HepG2 (cell line): Measurements from ENCODE around the gene MYO5B. TPM values are rescaled to one million over a fixed set of nuclear protein-coding genes. Genes with fewer than 3 reads are reported as not detected.

Experiments
- ATAC-seq: fragments of 200-7000 bp; cut with Tn5 transposase; 3 replicates; pipeline ENCODE4 v1.9.1; 2020; ENCODE audit warnings: mild to moderate bottlenecking, moderate library complexity
- BruUV-seq: library from RNA; stranded (reverse); fragments of 400-500 nt; replicated peaks from 2 replicates; lab custom pipeline; 2021; lab: Mats Ljungman, UMichigan
- CTCF ChIA-PET: fragments of 300-600 bp; formaldehyde crosslinking; extraction: SDS; loops from one replicate; lab custom pipeline; 2021; ENCODE audit warnings: low total read pairs, inconsistent platforms, low intra/inter-chr PET ratio; lab: Yijun Ruan, JAX
- POLR2A ChIA-PET: fragments of 350-600 bp; sonication (Branson Sonifier 250); formaldehyde crosslinking; loops from one replicate; lab custom pipeline; 2020; ENCODE audit warnings: antibody characterized with exemption, inconsistent platforms; lab: Yijun Ruan, JAX
- DNase-seq: peaks from one replicate; pipeline ENCODE4 v3.0.0-alpha.2; 2015; ENCODE audit warnings: low spot score
- FAIRE-seq: peaks from 3 replicates; lab custom pipeline; 2011; peaks lifted over from hg19 to GRCh38; lab: Jason Lieb, UNC
- H2AFZ ChIP-seq: one replicate; pipeline ENCODE4 v1.6.1; 2011; ENCODE audit warnings: low read length, inconsistent platforms
- H3K27ac ChIP-seq: fragments of 300-600 bp; 3 replicates; pipeline ENCODE4 v1.8.0; 2011; ENCODE audit warnings: mixed run types, mild to moderate bottlenecking, mixed read lengths, low read length, inconsistent platforms; ENCODE audit not compliant: insufficient read depth; ENCODE audit errors: extremely low read length
- H3K27me3 ChIP-seq, 2 experiments: fragments of 200-600 bp in 1 of 2; 2 replicates in 1 of 2; 3 replicates in 1 of 2; pipeline versions ENCODE4 v1.6.0 to v1.8.0; 2011; ENCODE audit warnings: low read length in 2 of 2, mild to moderate bottlenecking in 2 of 2, moderate library complexity in 2 of 2, inconsistent platforms in 1 of 2; ENCODE audit not compliant: insufficient read depth in 2 of 2, control insufficient read depth in 1 of 2
- H3K36me3 ChIP-seq, 2 experiments: fragments of 200-600 bp in 1 of 2; replicated peaks in 1 of 2; 2 replicates in 1 of 2; 3 replicates in 1 of 2; pipeline versions ENCODE4 v1.5.1 to v1.8.0; 2011; ENCODE audit warnings: low read length in 2 of 2, inconsistent platforms in 1 of 2; ENCODE audit not compliant: insufficient read depth in 2 of 2, control insufficient read depth in 1 of 2
- H3K4me1 ChIP-seq: 2 replicates; pipeline ENCODE4 v1.5.1; 2012; ENCODE audit warnings: low read length, inconsistent platforms; ENCODE audit not compliant: insufficient read depth
- H3K4me2 ChIP-seq: 2 replicates; pipeline ENCODE4 v1.6.0; 2011; ENCODE audit warnings: low read depth, low read length, inconsistent platforms
- H3K4me3 ChIP-seq, 3 experiments: fragments of 200-600 bp in 1 of 3; sonication (generic), shearing (Covaris generic) in 1 of 3; replicated peaks in 1 of 3; 2 replicates each; pipeline ENCODE4 v1.5.1; 2011 to 2016; ENCODE audit warnings: low read length in 3 of 3, inconsistent platforms in 2 of 3, low read depth in 2 of 3, mild to moderate bottlenecking in 2 of 3, control low read depth in 1 of 3, mixed read lengths in 1 of 3; ENCODE audit not compliant: insufficient read depth in 1 of 3
- H3K79me2 ChIP-seq: one replicate; pipeline ENCODE4 v1.6.1; 2011; ENCODE audit warnings: low read length, inconsistent platforms; ENCODE audit not compliant: insufficient read depth
- H3K9ac ChIP-seq: 2 replicates; pipeline ENCODE4 v1.6.0; 2011; ENCODE audit warnings: mild to moderate bottlenecking, low read depth, low read length, inconsistent platforms; ENCODE audit not compliant: insufficient read depth
- H3K9me3 ChIP-seq: 2 replicates; pipeline ENCODE4 v1.5.1; 2012; ENCODE audit warnings: mild to moderate bottlenecking, low read length
- H4K20me1 ChIP-seq: 2 replicates; pipeline ENCODE4 v1.6.0; 2011; ENCODE audit warnings: inconsistent platforms, mild to moderate bottlenecking, low read length, moderate library complexity; ENCODE audit not compliant: insufficient read depth
- CENPX ChIP-seq: sonication (generic); formaldehyde crosslinking; IDR thresholded peaks from 2 replicates; pipeline ENCODE4 v1.9.0; 2021; ENCODE audit warnings: mild to moderate bottlenecking, missing genetic modification reagents, moderate library complexity
- HDAC1 ChIP-seq: sonication (generic); formaldehyde crosslinking; IDR thresholded peaks from 2 replicates; pipeline ENCODE4 v1.5.1; 2020; ENCODE audit warnings: mild to moderate bottlenecking, missing genetic modification reagents
- RARA ChIP-seq: IDR thresholded peaks from 2 replicates; pipeline ENCODE4 v1.6.1; 2016; ENCODE audit warnings: missing genetic modification reagents, missing compliant biosample characterization
- SIN3B ChIP-seq: fragments of 150-350 bp; IDR thresholded peaks from 2 replicates; pipeline ENCODE4 v1.6.1; 2014; ENCODE audit warnings: low read length
- ZNF24 ChIP-seq: fragments of 450-650 bp; IDR thresholded peaks from 2 replicates; pipeline ENCODE4 v1.6.1; 2017; ENCODE audit warnings: antibody characterized with exemption, mild to moderate bottlenecking
- ZNF839 ChIP-seq: sonication (generic); formaldehyde crosslinking; IDR thresholded peaks from 2 replicates; pipeline ENCODE4 v1.4.0; 2020; ENCODE audit warnings: missing genetic modification reagents, mild to moderate bottlenecking, borderline replicate concordance
- WGBS: methylation state at CpG from one replicate; pipeline ENCODE4 v1.1.6; 2017; ENCODE audit warnings: low lambda C conversion rate; 5-methylcytosine and 5-hydroxymethylcytosine counted together
- in situ Hi-C: cut with HindIII; loops from 2 replicates; pipeline ENCODE4 v1.10.0; 2017; ENCODE audit warnings: low pct_unique_long_range_greater_than_20kb; ENCODE audit not compliant: extremely low pct_ligation_motif_present
- intact Hi-C: fragments of 100-400 bp; cut with micrococcal nuclease; formaldehyde crosslinking; loops from one replicate; pipeline ENCODE4 v1.10.0; 2022; ENCODE audit not compliant: unreplicated experiment
- polyA plus RNA-seq, 8 experiments: library from polyadenylated mRNA; depleted of rRNA in 3 of 8; stranded (reverse) in 7 of 8; unstranded in 1 of 8; fragments of >200 nt; fragmentation: Illumina TruSeq in 4 of 8; extraction: Trizol in 4 of 8; gene quantifications; 2 replicates each; pipeline versions ENCODE4 v1.2.1 to v1.2.3, GENCODE V29; 2011 to 2016; ENCODE audit warnings: low read depth in 4 of 8, missing spikeins in 1 of 8, mixed read lengths in 1 of 8; ENCODE audit not compliant: insufficient read depth in 1 of 8
- total RNA-seq, 5 experiments: library from RNA; depleted of rRNA; stranded (reverse); fragments of >200 nt; fragmentation: Illumina TruSeq; extraction: Trizol; gene quantifications; 2 replicates each; pipeline ENCODE4 v1.2.3, GENCODE V29; 2016; ENCODE audit warnings: low read depth in 1 of 5
- TF ChIP-seq, protein P1 (sequence below): sonication (generic); formaldehyde crosslinking; IDR thresholded peaks from 2 replicates; pipeline ENCODE4 v1.5.0; 2020; ENCODE audit warnings: missing genetic modification reagents
- TF ChIP-seq, protein P2 (sequence below): sonication (generic); formaldehyde crosslinking; IDR thresholded peaks from 2 replicates; pipeline ENCODE4 v1.8.0; 2022; ENCODE audit warnings: missing genetic modification reagents, mild to moderate bottlenecking, inconsistent platforms, borderline replicate concordance
- TF ChIP-seq, protein P3 (sequence below): sonication (generic); formaldehyde crosslinking; IDR thresholded peaks from 2 replicates; pipeline ENCODE4; 2020; ENCODE audit warnings: missing genetic modification reagents, mild to moderate bottlenecking, borderline replicate concordance

MYO5B gene
- total and polyA plus RNA-seq, 2 of the 13 experiments (the other 11 are each of a cell fraction or from before 2014, with no cell fraction given) = 13.1 to 24.0 TPM

DNA sequence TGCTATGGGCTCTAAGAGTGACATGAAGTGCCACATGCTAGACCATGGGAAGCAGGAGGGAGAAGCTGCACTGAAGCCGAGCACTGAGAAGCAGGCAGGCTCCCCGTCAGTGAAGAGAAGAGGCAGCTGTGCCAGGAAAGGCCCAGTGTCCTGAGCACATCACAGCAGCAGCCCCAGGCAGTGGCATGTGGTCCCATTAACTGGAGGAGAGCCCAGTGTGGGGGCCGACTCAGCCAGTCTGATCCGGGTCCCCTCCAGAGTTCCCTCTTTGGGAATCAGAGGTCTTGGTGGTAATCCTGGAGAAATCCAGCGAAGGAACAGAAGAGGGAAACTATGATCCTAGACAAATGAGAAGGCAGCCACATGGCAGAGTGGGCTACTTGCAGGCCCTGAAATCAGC, 284.9 kb downstream of the MYO5B start:
- in situ Hi-C loops (loop anchor here (10.0 kb wide), 1 partner anchor 285 kb away; the partner anchor contains the start of gene MYO5B), intact Hi-C loops (no loop called here)
- H3K4me2 ChIP-seq = no peak overlapping the region
- CTCF ChIA-PET = no interaction called here
- TF ChIP-seq, protein P1, sequence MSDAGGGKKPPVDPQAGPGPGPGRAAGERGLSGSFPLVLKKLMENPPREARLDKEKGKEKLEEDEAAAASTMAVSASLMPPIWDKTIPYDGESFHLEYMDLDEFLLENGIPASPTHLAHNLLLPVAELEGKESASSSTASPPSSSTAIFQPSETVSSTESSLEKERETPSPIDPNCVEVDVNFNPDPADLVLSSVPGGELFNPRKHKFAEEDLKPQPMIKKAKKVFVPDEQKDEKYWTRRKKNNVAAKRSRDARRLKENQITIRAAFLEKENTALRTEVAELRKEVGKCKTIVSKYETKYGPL (CRISPR knock-in tag) = no peak
- no peak for TF ChIP-seq ZNF839
- no peak for TF ChIP-seq RARA
- TF ChIP-seq ZNF24 = no peak
- TF ChIP-seq HDAC1 (CRISPR knock-in tag) = no peak
- TF ChIP-seq, protein P2, sequence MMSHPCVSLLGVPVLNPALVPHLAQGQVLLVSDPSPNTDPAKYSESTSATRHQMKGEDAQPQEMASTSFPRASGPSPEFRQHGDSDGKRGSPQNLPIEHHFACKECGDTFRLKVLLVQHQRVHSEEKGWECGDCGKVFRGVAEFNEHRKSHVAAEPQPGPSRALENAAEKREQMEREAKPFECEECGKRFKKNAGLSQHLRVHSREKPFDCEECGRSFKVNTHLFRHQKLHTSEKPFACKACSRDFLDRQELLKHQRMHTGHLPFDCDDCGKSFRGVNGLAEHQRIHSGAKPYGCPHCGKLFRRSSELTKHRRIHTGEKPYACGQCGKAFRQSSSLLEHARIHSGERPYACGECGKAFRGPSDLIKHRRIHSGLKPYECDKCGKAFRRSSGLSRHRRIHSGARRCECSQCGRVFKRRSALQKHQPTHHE (CRISPR knock-in tag) = no peak
- TF ChIP-seq, protein P3, sequence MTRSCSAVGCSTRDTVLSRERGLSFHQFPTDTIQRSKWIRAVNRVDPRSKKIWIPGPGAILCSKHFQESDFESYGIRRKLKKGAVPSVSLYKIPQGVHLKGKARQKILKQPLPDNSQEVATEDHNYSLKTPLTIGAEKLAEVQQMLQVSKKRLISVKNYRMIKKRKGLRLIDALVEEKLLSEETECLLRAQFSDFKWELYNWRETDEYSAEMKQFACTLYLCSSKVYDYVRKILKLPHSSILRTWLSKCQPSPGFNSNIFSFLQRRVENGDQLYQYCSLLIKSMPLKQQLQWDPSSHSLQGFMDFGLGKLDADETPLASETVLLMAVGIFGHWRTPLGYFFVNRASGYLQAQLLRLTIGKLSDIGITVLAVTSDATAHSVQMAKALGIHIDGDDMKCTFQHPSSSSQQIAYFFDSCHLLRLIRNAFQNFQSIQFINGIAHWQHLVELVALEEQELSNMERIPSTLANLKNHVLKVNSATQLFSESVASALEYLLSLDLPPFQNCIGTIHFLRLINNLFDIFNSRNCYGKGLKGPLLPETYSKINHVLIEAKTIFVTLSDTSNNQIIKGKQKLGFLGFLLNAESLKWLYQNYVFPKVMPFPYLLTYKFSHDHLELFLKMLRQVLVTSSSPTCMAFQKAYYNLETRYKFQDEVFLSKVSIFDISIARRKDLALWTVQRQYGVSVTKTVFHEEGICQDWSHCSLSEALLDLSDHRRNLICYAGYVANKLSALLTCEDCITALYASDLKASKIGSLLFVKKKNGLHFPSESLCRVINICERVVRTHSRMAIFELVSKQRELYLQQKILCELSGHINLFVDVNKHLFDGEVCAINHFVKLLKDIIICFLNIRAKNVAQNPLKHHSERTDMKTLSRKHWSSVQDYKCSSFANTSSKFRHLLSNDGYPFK (CRISPR knock-in tag) = no peak
- no peak for TF ChIP-seq SIN3B
- TF ChIP-seq CENPX (CRISPR knock-in tag) = no peak
- no peak overlapping the region for H3K4me3 ChIP-seq
- no peaks in the 10 kb centered on the region for H4K20me1 ChIP-seq
- ATAC-seq (no peak), DNase-seq (no peak), FAIRE-seq (no peak)
- H2AFZ ChIP-seq = no peak overlapping the region
- POLR2A ChIA-PET = no interaction called here
- no peak overlapping the region for H3K27ac ChIP-seq
- H3K9me3 ChIP-seq = no peaks in the 10 kb centered on the region
- 97% methylated on average over 5 of the region's 5 CpGs for WGBS
- H3K4me1 ChIP-seq = peaks cover 21% of the 10 kb centered on the region
- BruUV-seq = no TSS peak
- H3K36me3 ChIP-seq = peaks cover 0 to 2% of the 10 kb centered on the region in 2 experiments; a peak in 2 of 5 replicates
- H3K9ac ChIP-seq = no peak overlapping the region
- H3K27me3 ChIP-seq = no peaks in the 10 kb centered on the region
- H3K79me2 ChIP-seq = no peaks in the 10 kb centered on the region
